RKO (cell line): ENCODE data around the gene ZFHX2.
"Not testable (repeated sequence)": the region's sequence is repeated elsewhere in the genome, so short reads cannot be mapped to it uniquely, and the experiment has no call there.

Source experiments
- DNase-seq: peaks from one replicate; pipeline ENCODE4 v3.0.0-alpha.2; 2016; ENCODE audit warnings: low spot score

Gene ZFHX2

GRCh38 chr14:23551266-23552028, at the start of gene ZFHX2:
Gene ZFHX2 (minus strand): TSS chr14:23551765. CDS start chr14:23535325, 16,440 bp downstream.
- peak; percentile 82 for DNase-seq

DNA sequence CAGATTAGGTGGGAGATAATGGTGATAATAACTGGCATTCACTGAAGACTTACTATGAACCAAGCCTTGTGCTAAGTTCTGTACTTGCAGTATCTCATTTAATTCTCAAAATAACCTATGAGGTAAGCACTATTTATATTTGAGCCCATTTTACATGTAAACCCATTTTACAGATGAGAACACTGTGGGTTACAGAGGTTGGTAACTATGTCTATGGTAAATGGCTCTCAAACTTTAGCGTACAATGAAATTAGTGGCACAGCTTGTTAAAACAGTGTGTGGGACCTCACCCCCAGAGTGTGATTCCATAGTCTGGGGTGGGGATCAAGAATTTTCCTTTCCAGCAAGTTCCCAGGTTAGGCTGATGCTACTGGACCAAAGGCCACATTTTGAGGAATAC, 49.2 kb upstream of the ZFHX2 start:
- DNase-seq = no peak

DNA sequence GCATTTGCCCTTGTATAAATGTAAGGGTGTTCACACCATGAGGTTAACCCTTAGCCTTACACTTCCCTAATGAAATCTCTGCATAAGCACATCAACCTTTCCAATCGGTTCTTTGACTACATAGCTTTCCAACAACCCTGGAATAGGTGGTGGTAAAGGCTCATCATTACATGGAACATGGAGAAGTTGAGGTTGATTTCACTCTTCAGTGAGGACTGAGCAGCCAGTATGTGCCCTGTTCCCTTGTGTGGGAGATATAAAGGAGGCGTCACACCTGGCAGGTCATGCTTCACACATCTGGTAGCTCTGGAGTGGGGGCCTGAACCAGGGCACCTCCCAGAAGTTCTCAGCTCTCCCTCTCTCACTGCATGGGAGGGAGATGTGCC, 48.8 kb upstream of the ZFHX2 start:
- no peak for DNase-seq

DNA sequence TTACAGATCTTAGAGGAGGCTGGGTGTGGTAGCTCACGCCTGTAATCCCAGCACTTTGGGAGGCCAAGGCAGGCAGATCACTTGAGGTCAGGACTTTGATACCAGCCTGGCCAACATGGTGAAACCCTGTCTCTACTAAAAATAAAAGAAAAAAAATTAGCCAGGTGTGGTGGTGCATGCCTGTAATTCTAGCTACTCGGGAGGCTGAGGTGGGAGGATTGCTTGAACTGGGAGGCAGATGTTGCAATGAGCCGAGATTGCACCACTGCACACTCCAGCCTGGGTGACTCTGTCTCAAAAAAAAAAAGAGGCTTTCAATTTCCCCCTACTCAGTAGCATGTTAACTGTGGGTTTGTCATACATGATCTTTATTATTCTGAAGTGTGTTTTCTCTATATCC, 42.6 kb upstream of the ZFHX2 start:
- not testable (repeated sequence) for DNase-seq

- no peak for DNase-seq
Observed at GRCh38 chr14:23590198-23590597, 38.6 kb upstream of the ZFHX2 start.

DNA sequence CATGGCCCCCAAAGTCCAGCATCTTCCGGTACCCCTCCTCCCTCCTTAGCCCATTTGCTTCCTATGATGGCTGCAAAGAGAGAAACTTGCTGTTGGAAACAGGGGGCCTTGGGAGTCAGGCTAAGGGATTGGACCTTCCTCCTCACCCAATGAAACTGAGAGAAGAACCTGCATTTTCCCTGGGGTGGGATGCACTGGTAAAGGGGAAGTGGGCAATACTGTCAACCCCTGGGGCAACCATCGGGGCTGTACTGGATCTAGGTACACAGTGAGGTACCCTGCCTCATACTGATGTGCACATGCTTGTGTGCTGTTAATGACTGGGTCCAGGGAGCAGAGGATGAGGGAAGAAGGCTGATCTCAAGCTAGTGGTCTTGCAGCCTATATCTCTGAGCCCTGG, 38.0 kb upstream of the ZFHX2 start:
- no peak for DNase-seq

- peak; percentile 89 for DNase-seq
Observed at GRCh38 chr14:23588884-23589598, 37.5 kb upstream of the ZFHX2 start.

DNA sequence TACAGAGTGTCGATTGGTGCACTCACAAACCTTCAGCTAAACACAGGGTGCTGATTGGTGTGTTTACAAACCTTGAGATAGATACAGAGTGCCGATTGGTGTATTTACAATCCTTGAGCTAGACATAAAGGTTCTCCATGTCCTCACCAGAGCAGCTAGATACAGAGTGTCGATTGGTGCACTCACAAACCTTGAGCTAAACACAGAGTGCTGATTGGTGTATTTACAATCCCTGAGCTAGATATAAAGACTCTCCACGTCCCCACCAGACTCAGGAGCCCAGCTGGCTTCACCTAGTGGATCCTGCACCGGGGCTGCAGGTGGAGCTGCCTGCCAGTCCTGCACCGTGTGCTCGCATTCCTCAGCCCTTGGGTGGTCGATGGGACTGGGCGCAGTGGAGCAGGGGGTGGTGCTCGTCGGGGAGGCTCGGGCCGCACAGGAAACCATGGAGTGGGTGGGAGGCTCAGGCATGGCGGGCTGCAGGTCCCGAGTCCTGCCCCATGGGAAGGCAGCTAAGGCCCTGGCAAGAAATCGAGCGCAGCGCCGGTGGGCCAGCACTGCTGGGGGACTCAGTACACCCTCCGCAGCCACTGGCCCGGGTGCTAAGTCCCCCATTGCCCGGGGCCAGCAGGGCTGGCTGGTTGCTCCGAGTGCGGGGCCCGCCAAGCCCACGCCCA, 33.1 kb upstream of the ZFHX2 start:
- not testable (repeated sequence) for DNase-seq

- not testable (repeated sequence) for DNase-seq
Observed at GRCh38 chr14:23583761-23584526, 32.4 kb upstream of the ZFHX2 start.

GRCh38 chr14:23582906-23583760, 31.6 kb upstream of the ZFHX2 start:
- no peak for DNase-seq

GRCh38 chr14:23580948-23581281, 29.4 kb upstream of the ZFHX2 start:
- DNase-seq = no peak

DNA sequence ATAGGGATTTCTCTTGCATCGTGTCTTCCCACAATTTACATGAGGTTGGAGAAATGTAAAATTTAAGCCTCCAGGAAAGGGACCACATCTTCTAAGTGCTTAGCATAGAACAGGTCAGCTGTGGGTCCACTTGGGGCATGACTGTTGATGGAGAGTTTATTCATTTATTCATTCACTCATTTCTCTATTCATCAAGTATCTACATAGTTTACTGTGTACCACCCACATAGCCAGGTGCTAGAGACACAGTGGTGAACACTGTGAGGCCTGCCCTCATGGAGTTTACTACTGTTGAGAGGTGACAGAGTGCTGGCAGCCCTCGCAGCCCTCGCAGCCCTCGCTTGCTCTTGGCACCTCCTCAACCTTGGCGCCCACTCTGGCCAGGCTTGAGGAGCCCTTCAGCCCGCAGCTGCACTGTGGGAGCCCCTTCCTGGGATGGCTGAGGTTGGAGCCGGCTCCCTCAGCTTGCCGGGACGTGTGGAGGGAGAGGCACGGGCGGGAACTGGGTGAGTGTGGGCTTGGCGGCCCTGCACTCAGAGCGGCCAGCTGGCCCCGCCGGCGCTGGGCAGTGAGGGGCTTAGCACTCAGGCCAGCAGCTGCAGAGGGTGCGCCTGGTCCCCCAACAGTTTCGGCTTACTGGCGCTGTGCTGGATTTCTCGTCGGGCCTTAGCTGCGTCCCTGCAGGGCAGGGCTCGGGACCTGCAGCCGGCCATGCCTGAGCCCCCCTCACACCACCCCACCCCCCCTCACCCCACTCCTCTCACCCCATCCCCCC, 28.8 kb upstream of the ZFHX2 start:
- DNase-seq = no peak

GRCh38 chr14:23579739-23580138, 28.2 kb upstream of the ZFHX2 start:
- no peak for DNase-seq

- DNase-seq = no peak
Observed at GRCh38 chr14:23579311-23579630, 27.7 kb upstream of the ZFHX2 start.

DNA sequence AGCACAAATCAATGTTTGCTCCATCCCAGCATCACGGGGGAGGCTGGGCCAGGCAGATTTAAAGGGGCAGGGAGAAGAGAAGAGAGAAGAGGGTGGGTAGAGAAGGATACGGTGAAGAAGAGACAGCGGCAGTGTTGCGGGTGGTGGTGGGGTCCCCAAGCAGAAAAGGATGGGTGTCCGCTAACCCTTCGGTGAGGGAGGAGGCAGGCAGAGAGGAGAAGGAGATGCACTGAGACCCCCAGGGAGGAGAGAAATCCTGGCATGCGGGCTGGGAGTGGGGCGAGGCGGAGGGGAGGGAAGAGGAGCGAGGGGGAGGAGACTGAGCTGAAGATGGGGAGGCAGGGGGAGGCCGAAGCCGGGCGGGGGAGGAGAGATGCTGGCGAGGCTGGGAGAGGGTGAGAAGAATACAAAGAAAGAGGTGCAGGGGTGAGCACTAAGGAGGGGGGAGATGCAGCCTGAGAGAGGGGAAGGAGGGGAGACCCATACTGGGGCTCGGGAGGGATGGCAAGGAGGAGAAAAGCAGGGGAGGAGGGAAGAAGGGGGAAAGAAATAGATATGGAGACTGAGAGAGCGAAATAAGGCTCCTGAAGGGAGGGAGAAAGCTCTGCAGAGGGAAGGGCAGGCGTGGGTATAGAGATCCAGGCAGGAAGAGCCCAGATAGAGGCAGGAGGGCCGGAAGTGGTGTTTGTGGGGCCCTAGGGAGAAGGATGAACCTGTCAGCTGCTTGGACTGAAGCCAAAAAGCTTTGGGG, 27.2 kb upstream of the ZFHX2 start, which contains the start of gene JPH4:
TSS of gene JPH4 (minus strand) at position 231 of the 751 bp plus-strand sequence. CDS start 1,337 bp downstream, outside the sequence.
- DNase-seq = no peak

- DNase-seq = no peak
Observed at GRCh38 chr14:23577710-23578392, 26.3 kb upstream of the ZFHX2 start.

- no peak for DNase-seq
Observed at GRCh38 chr14:23577004-23577681, 25.6 kb upstream of the ZFHX2 start.

GRCh38 chr14:23573384-23574015, 21.9 kb upstream of the ZFHX2 start:
- DNase-seq = no peak
